AG04450 (cell line): Measurements from ENCODE around the gene CAPZA1. TPM values are rescaled to one million over a fixed set of nuclear protein-coding genes. Genes with fewer than 3 reads are reported as not detected.
A peak's percentile ranks its signal among the peaks of the same experiment; 100 is the strongest.

ENCODE experiments used
- CTCF ChIA-PET: fragments of 300-600, 350-600 bp; formaldehyde crosslinking; extraction: SDS; loops from one replicate; lab custom pipeline; 2022; ENCODE audit warnings: antibody characterized with exemption, inconsistent platforms; lab: Charles Lee
- POLR2A ChIA-PET: fragments of 350-600 bp; formaldehyde crosslinking; extraction: SDS; loops from one replicate; lab custom pipeline; 2021; ENCODE audit warnings: antibody characterized with exemption, inconsistent platforms; lab: Yijun Ruan, JAX
- DNase-seq: peaks from one replicate; pipeline ENCODE4 v3.0.0-alpha.2; 2011; ENCODE audit warnings: low read depth, low spot score
- H3K27ac ChIP-seq: one replicate; pipeline ENCODE4 v1.5.1; 2012; ENCODE audit warnings: low read depth, low read length, control low read depth
- H3K27me3 ChIP-seq: one replicate; pipeline ENCODE4 v1.6.0; 2012; ENCODE audit warnings: low read length; ENCODE audit not compliant: control insufficient read depth, insufficient read depth
- H3K4me3 ChIP-seq: 2 replicates; pipeline ENCODE4 v1.5.1; 2011; ENCODE audit warnings: mild to moderate bottlenecking, low read depth, low read length, control low read depth
- H3K9me3 ChIP-seq: 2 replicates; pipeline ENCODE4 v1.5.1; 2012; ENCODE audit warnings: low read length; ENCODE audit not compliant: control insufficient read depth, insufficient read depth
- polyA plus RNA-seq: library from polyadenylated mRNA; depleted of rRNA; stranded (reverse); fragments of >200 nt; gene quantifications from 2 replicates; pipeline ENCODE4 v1.2.3, GENCODE V29; 2011
- TF ChIP-seq, protein P1 (sequence below): IDR thresholded peaks from 2 replicates; pipeline ENCODE4 v1.5.1; 2011; ENCODE audit warnings: low read depth, low read length, control low read depth, inconsistent platforms

The CAPZA1 gene
- polyA plus RNA-seq, 1 experiment = 273 TPM

DNA sequence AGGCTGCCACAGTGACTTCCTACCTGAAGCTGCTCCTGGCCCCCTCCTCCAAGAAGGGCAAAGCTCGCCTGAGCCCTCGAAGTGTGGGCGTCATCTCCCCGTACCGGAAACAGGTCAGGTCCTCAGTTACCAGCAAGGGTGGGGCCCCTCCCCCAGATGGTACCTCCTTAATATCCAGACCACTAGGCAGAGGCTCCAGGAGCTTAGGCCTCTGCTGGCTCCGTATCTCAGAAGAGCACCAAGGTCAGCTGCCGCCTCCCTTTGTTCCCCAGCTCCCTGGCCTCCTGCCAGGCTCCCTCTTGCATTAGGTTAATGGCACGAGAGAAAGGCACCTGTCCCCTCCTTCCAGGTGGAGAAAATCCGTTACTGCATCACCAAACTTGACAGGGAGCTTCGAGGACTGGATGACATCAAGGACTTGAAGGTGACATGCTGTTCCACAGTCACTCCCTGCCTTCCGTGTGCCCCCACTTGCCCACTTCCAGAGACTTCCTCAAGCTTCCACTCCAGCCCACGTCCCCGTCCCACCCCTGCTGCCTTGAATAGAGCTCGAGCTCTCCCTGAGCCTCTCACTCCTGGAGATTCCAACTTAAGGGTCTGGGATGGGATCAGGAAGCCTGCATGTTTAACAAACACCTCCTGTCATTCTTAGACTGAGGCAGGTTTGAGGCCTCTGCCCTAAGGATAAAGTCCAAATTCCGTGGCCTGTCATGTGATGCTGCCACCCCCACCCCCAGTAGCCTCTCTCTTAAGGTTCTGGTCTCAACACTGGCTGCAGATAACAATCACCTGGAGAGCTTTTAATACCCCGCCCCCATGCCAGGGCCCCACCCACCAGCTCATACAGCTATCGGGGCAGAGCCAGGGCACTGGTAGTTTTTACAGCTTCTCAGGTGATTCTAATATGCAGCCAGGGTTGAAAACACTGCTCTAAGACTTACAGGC is 79.0 kb downstream of the CAPZA1 start:
- Histone ChIP-seq H3K9me3 (no peaks in the 10 kb centered on the region), H3K27ac (peak overlapping the region; percentile 21)
- POLR2A ChIA-PET = interaction anchor here (1.2 kb wide), 1 partner anchor 24 kb away, joined by 5 read pairs; the partner anchor contains the start of gene MOV10

DNA sequence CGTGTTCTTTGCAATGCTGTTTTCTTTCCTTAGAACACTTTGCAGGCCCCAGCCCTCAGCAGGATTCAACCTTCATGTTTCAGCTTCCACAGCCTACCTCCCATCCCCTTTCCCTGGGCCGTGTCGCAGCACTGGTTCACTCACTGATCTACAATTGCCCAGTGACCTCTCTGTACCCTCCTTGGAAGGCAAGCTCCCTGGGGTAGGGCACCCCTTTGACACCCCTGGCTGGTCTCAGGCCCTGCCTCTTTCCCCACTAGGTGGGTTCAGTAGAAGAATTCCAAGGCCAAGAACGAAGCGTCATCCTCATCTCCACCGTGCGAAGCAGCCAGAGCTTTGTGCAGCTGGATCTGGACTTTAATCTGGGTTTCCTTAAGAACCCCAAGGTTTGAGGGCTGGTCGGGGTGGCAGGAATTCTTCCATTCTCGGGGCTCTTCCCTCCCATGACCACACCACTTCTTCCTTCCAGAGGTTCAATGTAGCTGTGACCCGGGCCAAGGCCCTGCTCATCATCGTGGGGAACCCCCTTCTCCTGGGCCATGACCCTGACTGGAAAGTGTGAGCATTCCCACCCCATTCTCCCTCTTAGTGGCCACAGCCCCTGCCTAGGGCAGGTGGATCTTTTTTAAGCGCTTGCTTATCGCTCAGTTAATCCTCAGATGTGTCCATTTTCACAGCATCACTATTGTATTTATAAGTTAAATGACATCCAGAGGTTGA is 80.0 kb downstream of the CAPZA1 start:
- Histone ChIP-seq H3K4me3 (no peak overlapping the region), H3K9me3 (no peaks in the 10 kb centered on the region), H3K27ac (peak overlapping the region; percentile 39), H3K27me3 (no peaks in the 10 kb centered on the region)
- TF ChIP-seq, protein P1, sequence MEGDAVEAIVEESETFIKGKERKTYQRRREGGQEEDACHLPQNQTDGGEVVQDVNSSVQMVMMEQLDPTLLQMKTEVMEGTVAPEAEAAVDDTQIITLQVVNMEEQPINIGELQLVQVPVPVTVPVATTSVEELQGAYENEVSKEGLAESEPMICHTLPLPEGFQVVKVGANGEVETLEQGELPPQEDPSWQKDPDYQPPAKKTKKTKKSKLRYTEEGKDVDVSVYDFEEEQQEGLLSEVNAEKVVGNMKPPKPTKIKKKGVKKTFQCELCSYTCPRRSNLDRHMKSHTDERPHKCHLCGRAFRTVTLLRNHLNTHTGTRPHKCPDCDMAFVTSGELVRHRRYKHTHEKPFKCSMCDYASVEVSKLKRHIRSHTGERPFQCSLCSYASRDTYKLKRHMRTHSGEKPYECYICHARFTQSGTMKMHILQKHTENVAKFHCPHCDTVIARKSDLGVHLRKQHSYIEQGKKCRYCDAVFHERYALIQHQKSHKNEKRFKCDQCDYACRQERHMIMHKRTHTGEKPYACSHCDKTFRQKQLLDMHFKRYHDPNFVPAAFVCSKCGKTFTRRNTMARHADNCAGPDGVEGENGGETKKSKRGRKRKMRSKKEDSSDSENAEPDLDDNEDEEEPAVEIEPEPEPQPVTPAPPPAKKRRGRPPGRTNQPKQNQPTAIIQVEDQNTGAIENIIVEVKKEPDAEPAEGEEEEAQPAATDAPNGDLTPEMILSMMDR = no peak
- no peak for DNase-seq
- ChIA-PET POLR2A (interaction anchor here (1.2 to 1.5 kb wide), 2 partner anchors 25 kb away, joined by 5 to 12 read pairs; partner anchors contain the start of gene MOV10), CTCF (interaction anchor here (1.0 to 1.4 kb wide), 5 partner anchors 13 to 86 kb away, joined by 3 to 5 read pairs (median 4); partner anchors contain the start of genes MOV10 and PPM1J)

More for the DNA sequence above, 79.0 kb downstream of the CAPZA1 start:
- Histone ChIP-seq H3K4me3 (no peak overlapping the region), H3K27me3 (no peaks in the 10 kb centered on the region)
- no peak for DNase-seq
- TF ChIP-seq, protein P1 = no peak
- CTCF ChIA-PET = interaction anchor here (1.1 kb wide), 1 partner anchor 9 kb away, joined by 6 read pairs; no protein-coding TSS in a partner anchor

DNA sequence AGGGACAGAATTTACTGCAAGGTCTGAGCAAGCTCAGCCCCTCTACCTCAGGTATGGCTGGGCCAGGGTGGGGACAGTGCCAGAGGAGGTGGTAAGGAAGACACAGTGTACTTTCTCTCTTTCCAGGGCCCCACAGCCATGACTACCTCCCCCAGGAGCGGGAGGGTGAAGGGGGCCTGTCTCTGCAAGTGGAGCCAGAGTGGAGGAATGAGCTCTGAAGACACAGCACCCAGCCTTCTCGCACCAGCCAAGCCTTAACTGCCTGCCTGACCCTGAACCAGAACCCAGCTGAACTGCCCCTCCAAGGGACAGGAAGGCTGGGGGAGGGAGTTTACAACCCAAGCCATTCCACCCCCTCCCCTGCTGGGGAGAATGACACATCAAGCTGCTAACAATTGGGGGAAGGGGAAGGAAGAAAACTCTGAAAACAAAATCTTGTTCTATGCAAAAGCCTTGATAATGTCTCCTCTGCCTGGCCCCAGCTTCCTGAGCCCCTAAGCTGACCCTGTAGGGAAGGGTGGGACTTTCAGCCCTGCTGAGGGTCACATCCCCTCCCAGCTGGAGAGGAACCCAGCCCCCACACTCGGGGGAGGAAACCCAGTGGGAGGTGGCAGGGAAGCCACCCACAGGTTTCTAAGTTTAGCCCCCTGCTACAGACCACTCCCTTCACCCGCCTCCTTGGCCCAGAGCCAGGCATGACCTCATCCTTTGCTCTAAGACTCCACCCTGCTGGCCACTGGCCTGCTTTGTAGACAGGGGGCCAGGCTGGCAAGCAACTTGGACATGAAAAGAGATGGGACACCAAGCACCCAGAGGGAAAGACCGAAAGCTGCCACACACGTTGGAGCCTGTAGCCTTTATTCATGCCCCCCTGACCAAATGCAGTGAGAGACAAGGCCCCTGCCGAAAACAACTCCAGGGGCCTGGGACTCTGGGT is 80.9 kb downstream of the CAPZA1 start:
- H3K9me3 ChIP-seq = no peaks in the 10 kb centered on the region
- TF ChIP-seq, protein P1 = no peak; the same call in 1 of the 2 replicates
- H3K27me3 ChIP-seq = no peaks in the 10 kb centered on the region
- DNase-seq = peak; percentile 89
- peak overlapping the region; percentile 92 for H3K27ac ChIP-seq
- POLR2A ChIA-PET = interaction anchor here (1.5 kb wide), 1 partner anchor 26 kb away, joined by 12 read pairs; the partner anchor contains the start of gene MOV10
- CTCF ChIA-PET = interaction anchor here (1.0 to 1.4 kb wide), 5 partner anchors 14 to 87 kb away, joined by 3 to 5 read pairs (median 4); partner anchors contain the start of genes MOV10 and PPM1J
- peak overlapping the region; percentile 17; the same call in 1 of the 2 replicates for H3K4me3 ChIP-seq

DNA sequence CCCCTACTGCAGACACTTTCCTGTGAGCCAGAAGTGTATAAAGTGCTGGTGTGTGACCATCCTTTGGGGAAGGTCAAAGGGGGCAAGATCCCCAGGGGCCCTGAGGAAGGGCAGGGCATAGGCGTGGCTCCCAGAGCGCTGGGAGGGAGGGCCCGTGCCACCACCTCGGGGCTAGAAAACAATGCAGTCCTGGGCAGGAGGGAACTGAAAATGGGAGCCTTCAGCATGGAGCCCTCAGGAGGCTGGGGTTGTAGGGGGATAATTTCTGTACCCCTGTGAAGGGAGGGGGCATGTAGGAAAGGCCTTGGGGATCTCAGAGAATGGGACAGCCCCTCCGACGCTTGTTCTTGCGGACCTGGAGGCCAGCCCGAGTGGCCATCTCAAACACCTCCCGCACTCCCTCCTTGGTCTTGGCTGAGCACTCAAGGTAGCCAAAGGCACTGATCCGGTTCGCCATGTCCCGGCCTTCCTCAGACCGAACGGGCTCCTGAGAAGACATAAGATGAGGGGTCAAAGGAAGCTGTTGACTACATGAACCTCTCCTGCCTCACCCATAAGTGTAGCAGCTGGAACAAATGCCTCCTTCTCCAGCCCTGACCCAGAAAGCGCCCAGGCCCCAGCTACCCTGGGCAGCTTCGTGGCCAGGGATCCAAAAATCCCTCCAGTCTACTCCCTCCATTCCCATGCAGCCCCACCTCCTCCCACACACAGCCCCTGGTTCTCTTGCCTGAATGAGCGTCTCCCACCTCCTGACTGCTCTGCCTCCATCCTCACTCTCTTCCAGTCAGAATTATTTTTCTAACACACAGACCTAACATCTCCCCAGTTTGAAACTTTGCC is 81.8 kb downstream of the CAPZA1 start:
- TF ChIP-seq, protein P1 = no peak
- Histone ChIP-seq H3K27me3 (no peaks in the 10 kb centered on the region), H3K4me3 (0 out of 2 replicates have a peak overlapping the region, but pooled peaks have one; percentile 7), H3K9me3 (no peaks in the 10 kb centered on the region), H3K27ac (peak overlapping the region; percentile 92)
- ChIA-PET POLR2A (interaction anchor here (1.3 to 1.5 kb wide), 2 partner anchors 27 kb away, joined by 4 to 12 read pairs; partner anchors contain the start of gene MOV10), CTCF (interaction anchor here (0.5 to 1.3 kb wide), 3 partner anchors 18 to 291 kb away, joined by 3 to 6 read pairs (median 3); partner anchors contain the start of gene MOV10)
- DNase-seq = no peak
